Endothelial cell (in vitro differentiated cells): Measurements from ENCODE around the gene LSR. TPM values are rescaled to one million over a fixed set of nuclear protein-coding genes. Genes with fewer than 3 reads are reported as not detected.
A peak's percentile ranks its signal among the peaks of the same experiment; 100 is the strongest.

ENCODE experiments used
- DNase-seq: peaks from one replicate; pipeline ENCODE4 v3.0.0; 2021; ENCODE audit warnings: low spot score
- H3K27ac Mint-ChIP-seq: one replicate; pipeline ENCODE4 v1.8.0; 2021; ENCODE audit warnings: mixed read lengths, inconsistent platforms; ENCODE audit not compliant: unreplicated experiment
- H3K27me3 Mint-ChIP-seq: one replicate; pipeline ENCODE4 v1.8.0; 2021; ENCODE audit warnings: mild to moderate bottlenecking, moderate library complexity, mixed read lengths, inconsistent platforms; ENCODE audit not compliant: unreplicated experiment
- H3K36me3 Mint-ChIP-seq: one replicate; pipeline ENCODE4 v1.8.0; 2021; ENCODE audit warnings: mild to moderate bottlenecking, low read depth, mixed read lengths, inconsistent platforms; ENCODE audit not compliant: unreplicated experiment
- H3K4me1 Mint-ChIP-seq: one replicate; pipeline ENCODE4 v1.8.0; 2021; ENCODE audit warnings: mild to moderate bottlenecking, mixed read lengths, inconsistent platforms; ENCODE audit not compliant: unreplicated experiment
- H3K4me3 Mint-ChIP-seq: one replicate; pipeline ENCODE4 v1.8.0; 2021; ENCODE audit warnings: mild to moderate bottlenecking, mixed read lengths, inconsistent platforms; ENCODE audit not compliant: unreplicated experiment
- H3K9me3 Mint-ChIP-seq: one replicate; pipeline ENCODE4 v1.8.0; 2021; ENCODE audit warnings: mixed read lengths, inconsistent platforms; ENCODE audit not compliant: unreplicated experiment
- CTCF ChIP-seq: fragments of 200-600 bp; sonication (generic); IDR thresholded peaks from one replicate; pipeline ENCODE4 v1.5.0; 2021; ENCODE audit warnings: antibody characterized with exemption; ENCODE audit not compliant: unreplicated experiment
- total RNA-seq: library from RNA; stranded (reverse); fragmentation: NEBNext Ultra II Directional; extraction: Animal tissue kit (Norgen Biotek cat#: 25700); gene quantifications from one replicate; pipeline ENCODE4 v1.2.1, GENCODE V29; 2021; ENCODE audit not compliant: unreplicated experiment

Gene LSR
- total RNA-seq, 1 donor from 2014 or later, result 35.9 TPM

DNA sequence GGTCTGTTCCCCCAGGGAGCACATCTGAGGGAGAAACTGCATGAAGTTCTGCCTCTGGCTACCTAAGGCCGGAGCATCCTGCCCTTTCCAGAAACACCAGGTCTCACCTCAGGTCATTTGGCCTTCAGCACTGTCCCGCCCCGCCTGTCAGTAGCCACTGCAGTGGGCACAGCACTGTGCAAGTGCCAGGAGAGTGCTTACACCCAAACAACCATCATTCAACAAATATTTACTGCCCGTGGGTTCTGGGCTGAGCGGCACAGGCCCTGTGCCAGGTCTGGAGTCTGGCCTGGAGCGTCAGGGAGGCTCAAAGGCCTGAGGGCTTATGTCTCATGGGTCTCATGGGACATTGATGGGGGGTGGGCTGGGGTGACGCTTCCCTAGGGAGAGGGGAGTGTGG is 22.7 kb downstream of the LSR start:
- Mint-ChIP-seq H3K4me1 (peaks cover 9% of the 10 kb centered on the region), H3K27me3 (peaks cover 9% of the 10 kb centered on the region), H3K27ac (no peak overlapping the region), H3K4me3 (peak overlapping the region; percentile 34), H3K9me3 (no peaks in the 10 kb centered on the region), H3K36me3 (peaks cover 43% of the 10 kb centered on the region)
- DNase-seq, result no peak
- TF ChIP-seq CTCF, result no peak

- no peak for DNase-seq
- no peak overlapping the region for H3K27ac Mint-ChIP-seq
- H3K27me3 Mint-ChIP-seq, result peaks cover 11% of the 10 kb centered on the region
- H3K4me1 Mint-ChIP-seq, result peaks cover 9% of the 10 kb centered on the region
- H3K9me3 Mint-ChIP-seq, result no peaks in the 10 kb centered on the region
- peaks cover 47% of the 10 kb centered on the region for H3K36me3 Mint-ChIP-seq
- TF ChIP-seq CTCF, result no peak
- H3K4me3 Mint-ChIP-seq, result peak overlapping the region; percentile 34
These were observed 23.4 kb downstream of the LSR start for GRCh38 chr19:35272122-35272719.

DNA sequence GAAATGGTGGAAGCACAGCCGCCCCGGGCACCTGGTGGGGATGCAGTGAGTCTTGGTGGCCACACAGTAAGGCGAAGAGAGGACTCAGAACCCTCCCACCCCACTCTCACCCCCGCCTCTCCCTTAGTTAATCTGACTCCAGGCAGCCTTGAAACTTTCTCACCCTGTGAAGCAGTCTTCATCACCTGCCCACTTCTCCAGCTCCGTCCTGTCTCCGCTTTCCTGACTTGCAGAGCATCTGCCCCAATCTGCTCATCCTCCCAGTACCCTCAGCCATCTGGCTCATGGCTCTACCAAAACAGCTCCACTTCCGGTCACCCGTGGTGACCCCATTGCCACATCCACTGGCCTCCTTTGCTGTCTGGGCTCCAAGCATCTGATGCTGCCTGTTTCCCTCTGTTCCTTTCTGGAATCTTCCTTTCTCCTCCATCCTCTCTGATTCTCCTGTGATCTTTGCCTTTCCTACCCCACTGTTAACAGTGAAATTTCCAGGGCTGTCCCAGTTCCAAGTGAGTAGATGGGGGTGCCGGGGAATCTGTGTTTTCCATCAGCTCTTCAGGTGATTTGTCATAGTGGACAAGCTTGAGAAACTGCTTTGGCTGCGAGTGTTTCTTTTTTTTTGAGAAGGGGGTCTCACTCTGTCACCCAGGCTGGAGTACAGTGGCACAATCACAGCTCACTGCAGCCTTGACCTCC is 24.3 kb downstream of the LSR start:
- Mint-ChIP-seq H3K27ac (peak overlapping the region; percentile 68), H3K27me3 (peaks cover 13% of the 10 kb centered on the region), H3K4me1 (peaks cover 9% of the 10 kb centered on the region), H3K36me3 (peaks cover 48% of the 10 kb centered on the region), H3K9me3 (no peaks in the 10 kb centered on the region), H3K4me3 (peak overlapping the region; percentile 86)
- DNase-seq, result no peak
- no peak for TF ChIP-seq CTCF

GRCh38 chr19:35273686-35274259 is 25.0 kb downstream of the LSR start:
- H3K36me3 Mint-ChIP-seq, result peaks cover 48% of the 10 kb centered on the region

More at GRCh38 chr19:35273686-35274259, 25.0 kb downstream of the LSR start:
- no peak for TF ChIP-seq CTCF
- Mint-ChIP-seq H3K4me3 (peak overlapping the region; percentile 53), H3K27ac (no peak overlapping the region), H3K4me1 (peaks cover 9% of the 10 kb centered on the region), H3K27me3 (peaks cover 13% of the 10 kb centered on the region), H3K9me3 (no peaks in the 10 kb centered on the region)
- no peak for DNase-seq
